ENCODE results near the gene CEP128.

CEP128 gene

GRCh38 chr14:80768646-80769045 is 172.9 kb downstream of the CEP128 start:
- no peaks in the 10 kb centered on the region for H3K27me3 ChIP-seq (ENCODE audit: insufficient read depth, insufficient read length)
- no peak for DNase-seq (ENCODE audit: low read depth, low spot score)
- no peak for TF ChIP-seq ZNF274 (IDR thresholded peaks at IDR 0.05; ENCODE audit: low read depth, low read length)
- TF ChIP-seq SUZ12 (IDR thresholded peaks at IDR 0.05; ENCODE audit: extremely low read depth, insufficient read depth, insufficient read length) = no peak
- no peak for TF ChIP-seq YY1 (IDR thresholded peaks at IDR 0.05; ENCODE audit: insufficient read depth, insufficient read length)
- H3K4me1 ChIP-seq (ENCODE audit: insufficient read depth, insufficient read length) = no peaks in the 10 kb centered on the region
- no peak overlapping the region for H3K9ac ChIP-seq (ENCODE audit: insufficient read length, low read depth)
- no peaks in the 10 kb centered on the region for H3K9me3 ChIP-seq (ENCODE audit: insufficient read depth, low read length)
- no peak overlapping the region for H3K4me3 ChIP-seq (ENCODE audit: insufficient read length, low read depth)
- H3K36me3 ChIP-seq (ENCODE audit: insufficient read depth, insufficient read length, low read length) = no peaks in the 10 kb centered on the region

GRCh38 chr14:80764921-80765507 is 176.5 kb downstream of the CEP128 start:
- no peak for DNase-seq (ENCODE audit: low read depth, low spot score)
- H3K4me3 ChIP-seq (ENCODE audit: insufficient read length, low read depth) = no peak overlapping the region
- no peaks in the 10 kb centered on the region for H3K27me3 ChIP-seq (ENCODE audit: insufficient read depth, insufficient read length)
- H3K9ac ChIP-seq (ENCODE audit: insufficient read length, low read depth) = no peak overlapping the region
- no peaks in the 10 kb centered on the region for H3K4me1 ChIP-seq (ENCODE audit: insufficient read depth, insufficient read length)
- TF ChIP-seq YY1 (IDR thresholded peaks at IDR 0.05; ENCODE audit: insufficient read depth, insufficient read length) (no peak), SUZ12 (IDR thresholded peaks at IDR 0.05; ENCODE audit: extremely low read depth, insufficient read depth, insufficient read length) (no peak)
- no peaks in the 10 kb centered on the region for H3K36me3 ChIP-seq (ENCODE audit: insufficient read depth, insufficient read length, low read length)
- no peaks in the 10 kb centered on the region for H3K9me3 ChIP-seq (ENCODE audit: insufficient read depth, low read length)

- DNase-seq (ENCODE audit: low read depth, low spot score) = no peak
- Histone ChIP-seq H3K27me3 (ENCODE audit: insufficient read depth, insufficient read length) (no peaks in the 10 kb centered on the region), H3K9ac (ENCODE audit: insufficient read length, low read depth) (no peak overlapping the region), H3K4me1 (ENCODE audit: insufficient read depth, insufficient read length) (no peaks in the 10 kb centered on the region), H3K9me3 (ENCODE audit: insufficient read depth, low read length) (no peaks in the 10 kb centered on the region), H3K36me3 (ENCODE audit: insufficient read depth, insufficient read length, low read length) (no peaks in the 10 kb centered on the region), H3K4me3 (ENCODE audit: insufficient read length, low read depth) (no peak overlapping the region)
- no peak for TF ChIP-seq YY1 (IDR thresholded peaks at IDR 0.05; ENCODE audit: insufficient read depth, insufficient read length)
- TF ChIP-seq SUZ12 (IDR thresholded peaks at IDR 0.05; ENCODE audit: extremely low read depth, insufficient read depth, insufficient read length) = no peak
- no peak for TF ChIP-seq ZNF274 (IDR thresholded peaks at IDR 0.05; ENCODE audit: low read depth, low read length)
Measured at GRCh38 chr14:80764496-80764895, 177.0 kb downstream of the CEP128 start.

- Histone ChIP-seq H3K27me3 (ENCODE audit: insufficient read depth, insufficient read length) (no peaks in the 10 kb centered on the region), H3K36me3 (ENCODE audit: insufficient read depth, insufficient read length, low read length) (no peaks in the 10 kb centered on the region), H3K4me1 (ENCODE audit: insufficient read depth, insufficient read length) (no peaks in the 10 kb centered on the region), H3K9me3 (ENCODE audit: insufficient read depth, low read length) (no peaks in the 10 kb centered on the region), H3K4me3 (ENCODE audit: insufficient read length, low read depth) (no peak overlapping the region), H3K9ac (ENCODE audit: insufficient read length, low read depth) (no peak overlapping the region)
- TF ChIP-seq YY1 (IDR thresholded peaks at IDR 0.05; ENCODE audit: insufficient read depth, insufficient read length) = no peak
- no peak for TF ChIP-seq SUZ12 (IDR thresholded peaks at IDR 0.05; ENCODE audit: extremely low read depth, insufficient read depth, insufficient read length)
- no peak for TF ChIP-seq ZNF274 (IDR thresholded peaks at IDR 0.05; ENCODE audit: low read depth, low read length)
- no peak for DNase-seq (ENCODE audit: low read depth, low spot score)
Measured at GRCh38 chr14:80762641-80763228, 178.8 kb downstream of the CEP128 start.

- TF ChIP-seq ZNF274 (IDR thresholded peaks at IDR 0.05; ENCODE audit: low read depth, low read length) (no peak), SUZ12 (IDR thresholded peaks at IDR 0.05; ENCODE audit: extremely low read depth, insufficient read depth, insufficient read length) (no peak), YY1 (IDR thresholded peaks at IDR 0.05; ENCODE audit: insufficient read depth, insufficient read length) (no peak)
- H3K27me3 ChIP-seq (ENCODE audit: insufficient read depth, insufficient read length) = no peaks in the 10 kb centered on the region
- no peak overlapping the region for H3K9ac ChIP-seq (ENCODE audit: insufficient read length, low read depth)
- no peaks in the 10 kb centered on the region for H3K9me3 ChIP-seq (ENCODE audit: insufficient read depth, low read length)
- no peaks in the 10 kb centered on the region for H3K36me3 ChIP-seq (ENCODE audit: insufficient read depth, insufficient read length, low read length)
- H3K4me1 ChIP-seq (ENCODE audit: insufficient read depth, insufficient read length) = no peaks in the 10 kb centered on the region
- H3K4me3 ChIP-seq (ENCODE audit: insufficient read length, low read depth) = no peak overlapping the region
- DNase-seq (ENCODE audit: low read depth, low spot score) = no peak
Measured at GRCh38 chr14:80754696-80755095, 186.8 kb downstream of the CEP128 start.

GRCh38 chr14:80751285-80751684 is 190.3 kb downstream of the CEP128 start:
- Histone ChIP-seq H3K9me3 (ENCODE audit: insufficient read depth, low read length) (no peaks in the 10 kb centered on the region), H3K36me3 (ENCODE audit: insufficient read depth, insufficient read length, low read length) (no peaks in the 10 kb centered on the region), H3K4me3 (ENCODE audit: insufficient read length, low read depth) (no peak overlapping the region), H3K27me3 (ENCODE audit: insufficient read depth, insufficient read length) (no peaks in the 10 kb centered on the region), H3K9ac (ENCODE audit: insufficient read length, low read depth) (no peak overlapping the region), H3K4me1 (ENCODE audit: insufficient read depth, insufficient read length) (no peaks in the 10 kb centered on the region)
- no peak for TF ChIP-seq SUZ12 (IDR thresholded peaks at IDR 0.05; ENCODE audit: extremely low read depth, insufficient read depth, insufficient read length)
- no peak for TF ChIP-seq YY1 (IDR thresholded peaks at IDR 0.05; ENCODE audit: insufficient read depth, insufficient read length)
- TF ChIP-seq ZNF274 (IDR thresholded peaks at IDR 0.05; ENCODE audit: low read depth, low read length) = no peak
- no peak for DNase-seq (ENCODE audit: low read depth, low spot score)

GRCh38 chr14:80726211-80726610 is 215.3 kb downstream of the CEP128 start:
- Histone ChIP-seq H3K9me3 (ENCODE audit: insufficient read depth, low read length) (no peaks in the 10 kb centered on the region), H3K9ac (ENCODE audit: insufficient read length, low read depth) (no peak overlapping the region), H3K36me3 (ENCODE audit: insufficient read depth, insufficient read length, low read length) (no peaks in the 10 kb centered on the region), H3K27me3 (ENCODE audit: insufficient read depth, insufficient read length) (no peaks in the 10 kb centered on the region), H3K4me1 (ENCODE audit: insufficient read depth, insufficient read length) (no peaks in the 10 kb centered on the region), H3K4me3 (ENCODE audit: insufficient read length, low read depth) (no peak overlapping the region)
- no peak for DNase-seq (ENCODE audit: low read depth, low spot score)
- TF ChIP-seq YY1 (IDR thresholded peaks at IDR 0.05; ENCODE audit: insufficient read depth, insufficient read length) = no peak
- TF ChIP-seq SUZ12 (IDR thresholded peaks at IDR 0.05; ENCODE audit: extremely low read depth, insufficient read depth, insufficient read length) = no peak
- TF ChIP-seq ZNF274 (IDR thresholded peaks at IDR 0.05; ENCODE audit: low read depth, low read length) = no peak
